ENCODE results near the gene GABPB1.

- no peak for TF ChIP-seq POLR2A (IDR thresholded peaks at IDR 0.05; ENCODE audit: extremely low read depth, insufficient read length)
- TF ChIP-seq, protein P1, sequence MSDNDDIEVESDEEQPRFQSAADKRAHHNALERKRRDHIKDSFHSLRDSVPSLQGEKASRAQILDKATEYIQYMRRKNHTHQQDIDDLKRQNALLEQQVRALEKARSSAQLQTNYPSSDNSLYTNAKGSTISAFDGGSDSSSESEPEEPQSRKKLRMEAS (IDR thresholded peaks at IDR 0.05; ENCODE audit: low read depth, low read length) = no peak
Measured at GRCh38 chr15:50340416-50340815, 14.6 kb downstream of the GABPB1 start.

Measured in NB4 (cell line).